Activated CD8-positive, alpha-beta memory T cell treated with anti-CD3 and anti-CD28 coated beads for 1 hour (primary cell): ENCODE measurements around the gene TBCD.

Experiments
- DNase-seq, 2 donors: peaks; one replicate each; pipeline ENCODE4 v3.0.0-alpha.2; 2020; ENCODE audit warnings: low read depth in 1 of 2; ENCODE audit errors: extremely low read depth in 1 of 2

TBCD gene

GRCh38 chr17:82881900-82882714 lies 130.2 kb downstream of the TBCD start:
- DNase-seq: no peak

GRCh38 chr17:82882715-82883418 lies 131.0 kb downstream of the TBCD start:
- peak; percentile 64 to 79 for DNase-seq

GRCh38 chr17:82883419-82884031 lies 131.7 kb downstream of the TBCD start:
- no peak for DNase-seq

GRCh38 chr17:82884341-82884969 lies 132.6 kb downstream of the TBCD start:
- DNase-seq: no peak

- peak in 1 of 2 donors; percentile 17 for DNase-seq
Observed at GRCh38 chr17:82884970-82885353, 133.1 kb downstream of the TBCD start.

- DNase-seq: no peak
Observed at GRCh38 chr17:82887255-82888164, 135.6 kb downstream of the TBCD start.

- no peak for DNase-seq
Observed at GRCh38 chr17:82888583-82889495, 137.0 kb downstream of the TBCD start.

GRCh38 chr17:82889496-82890338 lies 137.9 kb downstream of the TBCD start:
- no peak for DNase-seq

GRCh38 chr17:82890339-82890730 lies 138.5 kb downstream of the TBCD start:
- no peak for DNase-seq

- no peak for DNase-seq
Observed at GRCh38 chr17:82890926-82891678, 139.2 kb downstream of the TBCD start.

GRCh38 chr17:82891911-82892310 lies 140.0 kb downstream of the TBCD start:
- no peak for DNase-seq

- peak; percentile 57 to 81 for DNase-seq
Observed at GRCh38 chr17:82892899-82893565, 141.2 kb downstream of the TBCD start.

- no peak for DNase-seq
Observed at GRCh38 chr17:82893779-82894178, 141.9 kb downstream of the TBCD start.

GRCh38 chr17:82894389-82894788 lies 142.5 kb downstream of the TBCD start:
- DNase-seq: no peak

- no peak for DNase-seq
Observed at GRCh38 chr17:82895087-82895486, 143.2 kb downstream of the TBCD start.

- no peak for DNase-seq
Observed at GRCh38 chr17:82896071-82897000, 144.5 kb downstream of the TBCD start.
